Naive thymus-derived CD4-positive, alpha-beta T cell (primary cell): ENCODE data around the gene HOXD4. TPM values are rescaled to one million over a fixed set of nuclear protein-coding genes. Genes with fewer than 3 reads are reported as not detected.

Experiments
- ATAC-seq: fragments of 150-1000 bp; cut with Tn5 transposase; 2 replicates; pipeline ENCODE4 v1.10.0; 2021; ENCODE audit warnings: mild to moderate bottlenecking, moderate library complexity
- CTCF ChIA-PET: fragments of 350-600 bp; sonication (Branson Sonifier 250); formaldehyde crosslinking; loops from one replicate; lab custom pipeline; 2021; ENCODE audit warnings: antibody characterized with exemption; lab: Charles Lee
- POLR2A ChIA-PET: fragments of 350-600 bp; sonication (Branson Sonifier 250); formaldehyde crosslinking; loops from one replicate; lab custom pipeline; 2021; ENCODE audit warnings: antibody characterized with exemption, inconsistent platforms; lab: Charles Lee
- DNase-seq, 9 donors: peaks; one replicate each; pipeline versions ENCODE4 v3.0.0 to v3.0.0-alpha.2; 2020 to 2022; ENCODE audit warnings: mixed read lengths in 1 of 9
- H3K27ac ChIP-seq: one replicate; pipeline ENCODE4 v1.7.0; 2013; ENCODE audit warnings: mild to moderate bottlenecking, low read depth, low read length, moderate library complexity
- H3K27me3 ChIP-seq, 2 donors: one replicate each; pipeline ENCODE4 v1.7.0; 2013; ENCODE audit warnings: low read length in 2 of 2, mild to moderate bottlenecking in 2 of 2, moderate library complexity in 2 of 2; ENCODE audit not compliant: control insufficient read depth in 2 of 2, insufficient read depth in 2 of 2
- H3K36me3 ChIP-seq, 3 experiments: 1 replicate in 2 of 3; 2 replicates in 1 of 3; pipeline ENCODE4 v1.7.0; 2013; ENCODE audit warnings: low read length in 3 of 3, mild to moderate bottlenecking in 3 of 3, moderate library complexity in 1 of 3; ENCODE audit not compliant: insufficient read depth in 3 of 3, control insufficient read depth in 2 of 3
- H3K4me1 ChIP-seq, 2 donors: one replicate each; pipeline ENCODE4 v1.7.0; 2013; ENCODE audit warnings: low read length in 2 of 2, mild to moderate bottlenecking in 2 of 2, moderate library complexity in 1 of 2; ENCODE audit not compliant: control insufficient read depth in 2 of 2, insufficient read depth in 2 of 2
- H3K4me3 ChIP-seq: 2 replicates; pipeline ENCODE4 v1.7.0; 2013; ENCODE audit warnings: mild to moderate bottlenecking, low read length
- H3K9me3 ChIP-seq, 3 experiments: 1 replicate in 2 of 3; 2 replicates in 1 of 3; pipeline ENCODE4 v1.7.0; 2013; ENCODE audit warnings: low read length in 3 of 3; ENCODE audit not compliant: control insufficient read depth in 2 of 3
- H3K27ac Mint-ChIP-seq, 9 donors: one replicate each; pipeline ENCODE4 v1.8.0; 2020 to 2022; ENCODE audit warnings: mixed read lengths in 9 of 9, mild to moderate bottlenecking in 8 of 9, moderate library complexity in 5 of 9, inconsistent platforms in 2 of 9
- H3K27me3 Mint-ChIP-seq, 5 donors: one replicate each; pipeline ENCODE4 v1.8.0; 2021 to 2022; ENCODE audit warnings: mixed read lengths in 5 of 5, mild to moderate bottlenecking in 1 of 5
- H3K36me3 Mint-ChIP-seq, 5 donors: one replicate each; pipeline ENCODE4 v1.8.0; 2020 to 2022; ENCODE audit warnings: mixed read lengths in 5 of 5, mild to moderate bottlenecking in 3 of 5, inconsistent platforms in 1 of 5
- H3K4me1 Mint-ChIP-seq, 7 donors: one replicate each; pipeline ENCODE4 v1.8.0; 2020 to 2022; ENCODE audit warnings: mixed read lengths in 7 of 7, mild to moderate bottlenecking in 3 of 7, inconsistent platforms in 1 of 7
- H3K4me3 Mint-ChIP-seq, 10 donors: one replicate each; pipeline ENCODE4 v1.8.0; 2020 to 2022; ENCODE audit warnings: mild to moderate bottlenecking in 10 of 10, mixed read lengths in 10 of 10, moderate library complexity in 6 of 10, inconsistent platforms in 2 of 10
- H3K9me3 Mint-ChIP-seq, 11 donors: one replicate each; pipeline ENCODE4 v1.8.0; 2020 to 2022; ENCODE audit warnings: mixed read lengths in 11 of 11, mild to moderate bottlenecking in 4 of 11, inconsistent platforms in 1 of 11, moderate library complexity in 1 of 11
- intact Hi-C, 2 donors: fragments of 100-400 bp; cut with micrococcal nuclease; formaldehyde crosslinking; loops; one replicate each; pipeline ENCODE4 v1.15.1; 2023
- polyA plus RNA-seq, 2 donors: library from polyadenylated mRNA; unstranded; fragments of 300-500 nt; fragmentation: Illumina TruSeq; gene quantifications; one replicate each; pipeline ENCODE4 v1.2.3, GENCODE V29; 2021
- total RNA-seq, 6 experiments: library from RNA in 5 of 6; stranded (reverse) in 5 of 6; gene quantifications; 1 replicate in 5 of 6; 2 replicates in 1 of 6; pipeline ENCODE4 v1.2.3 and lab custom pipeline; 2021 to 2026

HOXD4 gene
- total and polyA plus RNA-seq, 7 experiments from 2014 or later = not detected

DNA sequence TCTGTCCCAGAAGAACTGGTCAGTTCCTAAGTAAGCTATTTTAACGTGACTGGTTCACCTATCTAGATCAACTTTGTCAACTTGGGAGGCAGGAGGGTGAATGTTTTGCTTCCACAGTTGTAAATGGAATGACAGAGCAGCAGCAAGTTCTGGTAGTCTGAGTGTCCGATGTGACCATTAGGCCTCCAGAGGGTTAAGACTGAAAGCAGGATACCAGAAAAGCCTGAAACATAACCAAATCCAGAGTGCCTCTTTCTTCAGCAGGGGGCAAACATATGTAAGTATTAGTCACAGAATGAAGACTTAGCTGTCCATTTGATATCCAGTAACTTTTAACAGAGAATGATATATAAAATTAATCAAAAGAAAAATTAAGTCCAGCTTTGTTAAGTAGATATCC, 14.9 kb downstream of the HOXD4 start:
- no peak overlapping the region for H3K27ac Mint-ChIP-seq
- ChIA-PET CTCF (no interaction called here), POLR2A (no interaction called here)
- no peaks in the 10 kb centered on the region for H3K4me1 ChIP-seq
- no peak for ATAC-seq
- peaks cover 0 to 29% (median 6%) of the 10 kb centered on the region in 11 donors for H3K9me3 Mint-ChIP-seq
- H3K4me1 Mint-ChIP-seq = peaks cover 3 to 15% (median 9%) of the 10 kb centered on the region in 7 donors
- H3K36me3 ChIP-seq = no peaks in the 10 kb centered on the region
- peaks cover 0 to 8% (median 0%) of the 10 kb centered on the region in 5 donors for H3K36me3 Mint-ChIP-seq
- no peak overlapping the region for H3K4me3 Mint-ChIP-seq
- peaks cover 0 to 5% (median 0%) of the 10 kb centered on the region in 3 experiments for H3K9me3 ChIP-seq
- no peak overlapping the region for H3K27ac ChIP-seq
- intact Hi-C loops = loop anchor here in 1 of 2 donors (10.0 kb wide), 1 partner anchor 1831 kb away; the partner anchor contains the start of gene SP9
- H3K27me3 ChIP-seq = peaks cover 3 to 52% of the 10 kb centered on the region in 2 donors
- no peak for DNase-seq
- peaks cover 80 to 99% (median 88%) of the 10 kb centered on the region in 5 donors for H3K27me3 Mint-ChIP-seq
- no peak overlapping the region for H3K4me3 ChIP-seq

DNA sequence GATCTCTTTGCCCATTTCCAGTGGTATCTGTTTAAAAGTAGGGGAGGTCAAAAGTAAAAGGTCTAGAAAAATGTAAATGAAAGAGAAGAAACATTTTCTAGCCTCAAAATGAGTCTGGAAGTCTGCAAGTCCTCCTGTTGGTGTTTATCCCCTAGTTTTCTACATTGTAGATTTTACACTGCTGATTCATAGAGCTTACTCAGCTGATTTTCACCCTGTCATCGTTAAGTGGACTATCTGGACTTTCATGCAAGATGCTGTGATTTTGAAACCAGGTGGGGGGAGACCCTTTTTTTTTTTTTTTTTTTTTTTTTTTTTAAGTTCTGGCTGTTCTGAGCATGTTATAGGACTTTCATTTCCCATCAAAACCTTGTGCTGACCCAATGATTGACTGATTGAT, 16.0 kb downstream of the HOXD4 start:
- CTCF ChIA-PET = interaction anchor here (0.6 kb wide), 1 partner anchor 279 kb away, joined by 3 read pairs; no protein-coding TSS in a partner anchor
- Mint-ChIP-seq H3K4me3 (no peak overlapping the region), H3K4me1 (peaks cover 3 to 18% (median 15%) of the 10 kb centered on the region in 7 donors), H3K36me3 (peaks cover 0 to 8% (median 0%) of the 10 kb centered on the region in 5 donors), H3K27ac (no peak overlapping the region), H3K27me3 (peaks cover 77 to 97% (median 83%) of the 10 kb centered on the region in 5 donors), H3K9me3 (peaks cover 0 to 26% (median 4%) of the 10 kb centered on the region in 11 donors)
- POLR2A ChIA-PET = interaction anchor here (0.7 kb wide), 1 partner anchor 15 kb away, joined by 3 read pairs; no protein-coding TSS in a partner anchor
- Histone ChIP-seq H3K4me1 (no peaks in the 10 kb centered on the region), H3K27me3 (peaks cover 3 to 44% of the 10 kb centered on the region in 2 donors), H3K4me3 (no peak overlapping the region), H3K9me3 (peaks cover 0 to 5% (median 0%) of the 10 kb centered on the region in 3 experiments), H3K27ac (no peak overlapping the region), H3K36me3 (no peaks in the 10 kb centered on the region)
- ATAC-seq (no peak), DNase-seq (no peak)
- intact Hi-C loops = loop anchor here in 1 of 2 donors (10.0 kb wide), 1 partner anchor 1833 kb away; the partner anchor contains the start of gene SP9

- peaks cover 82 to 97% (median 85%) of the 10 kb centered on the region in 5 donors for H3K27me3 Mint-ChIP-seq
- CTCF ChIA-PET = no interaction called here
Measured at GRCh38 chr2:176169181-176169580, 17.8 kb downstream of the HOXD4 start.

DNA sequence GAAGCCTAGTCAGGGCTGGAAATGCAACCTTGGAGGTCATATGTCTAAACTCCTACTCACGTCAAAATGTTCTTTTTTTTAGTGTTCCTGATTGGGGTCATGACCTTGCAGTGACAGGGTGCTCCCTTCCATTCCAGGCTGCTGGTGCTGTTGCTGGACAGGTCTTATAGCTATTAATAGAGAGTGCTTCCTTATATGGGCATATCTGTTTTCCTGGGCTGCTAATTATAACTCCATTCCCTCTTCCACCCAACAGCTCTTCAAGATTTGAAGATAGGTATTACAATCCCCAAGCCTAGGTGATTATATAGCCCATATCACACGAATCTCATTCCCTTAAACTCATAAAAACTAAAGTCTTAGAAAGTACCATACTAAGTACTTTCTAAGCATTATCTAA, 18.4 kb downstream of the HOXD4 start:
- POLR2A ChIA-PET = no interaction called here

More at GRCh38 chr2:176169181-176169580, 17.8 kb downstream of the HOXD4 start:
- ATAC-seq = no peak
- H3K27me3 ChIP-seq = peaks cover 11 to 50% of the 10 kb centered on the region in 2 donors
- H3K4me1 ChIP-seq = no peaks in the 10 kb centered on the region
- POLR2A ChIA-PET = no interaction called here
- H3K27ac Mint-ChIP-seq = no peak overlapping the region
- intact Hi-C loops = loop anchor here in 1 of 2 donors (10.0 kb wide), 1 partner anchor 1834 kb away; the partner anchor contains the start of gene SP9
- DNase-seq = no peak
- H3K4me1 Mint-ChIP-seq = peaks cover 2 to 33% (median 17%) of the 10 kb centered on the region in 7 donors
- H3K4me3 ChIP-seq = no peak overlapping the region
- H3K36me3 ChIP-seq = no peaks in the 10 kb centered on the region
- H3K27ac ChIP-seq = no peak overlapping the region
- H3K36me3 Mint-ChIP-seq = peaks cover 0 to 3% (median 0%) of the 10 kb centered on the region in 5 donors
- peaks cover 0 to 3% (median 0%) of the 10 kb centered on the region in 3 experiments for H3K9me3 ChIP-seq
- H3K4me3 Mint-ChIP-seq = no peak overlapping the region
- H3K9me3 Mint-ChIP-seq = peaks cover 0 to 30% (median 5%) of the 10 kb centered on the region in 11 donors

GRCh38 chr2:176170602-176171305, 19.4 kb downstream of the HOXD4 start:
- H3K9me3 Mint-ChIP-seq = peaks cover 0 to 28% (median 4%) of the 10 kb centered on the region in 11 donors
- Histone ChIP-seq H3K4me3 (no peak overlapping the region), H3K36me3 (no peaks in the 10 kb centered on the region), H3K27ac (no peak overlapping the region), H3K4me1 (no peaks in the 10 kb centered on the region), H3K27me3 (peaks cover 12 to 50% of the 10 kb centered on the region in 2 donors), H3K9me3 (no peaks in the 10 kb centered on the region)
- POLR2A ChIA-PET = no interaction called here
- H3K4me3 Mint-ChIP-seq = no peak overlapping the region
- CTCF ChIA-PET = interaction anchor here (0.6 kb wide), 1 partner anchor 51 kb away, joined by 4 read pairs; no protein-coding TSS in a partner anchor
- no peaks in the 10 kb centered on the region for H3K36me3 Mint-ChIP-seq
- DNase-seq (no peak), ATAC-seq (no peak)
- peaks cover 0 to 32% (median 15%) of the 10 kb centered on the region in 7 donors for H3K4me1 Mint-ChIP-seq
- intact Hi-C loops = no loop called here
- peak overlapping the region in 1 of 9 donors; percentile 75 for H3K27ac Mint-ChIP-seq
- H3K27me3 Mint-ChIP-seq = peaks cover 82 to 97% (median 87%) of the 10 kb centered on the region in 5 donors

More for the DNA sequence above, 18.4 kb downstream of the HOXD4 start:
- H3K9me3 ChIP-seq = no peaks in the 10 kb centered on the region
- H3K27ac ChIP-seq = no peak overlapping the region
- CTCF ChIA-PET = no interaction called here
- no peak for ATAC-seq
- no peak overlapping the region for H3K4me3 ChIP-seq
- H3K4me3 Mint-ChIP-seq = no peak overlapping the region
- H3K9me3 Mint-ChIP-seq = peaks cover 0 to 28% (median 4%) of the 10 kb centered on the region in 11 donors
- peaks cover 0 to 32% (median 14%) of the 10 kb centered on the region in 7 donors for H3K4me1 Mint-ChIP-seq
- no peak overlapping the region for H3K27ac Mint-ChIP-seq
- no peak for DNase-seq
- intact Hi-C loops = loop anchor here in 1 of 2 donors (10.0 kb wide), 1 partner anchor 1835 kb away; the partner anchor contains the start of gene SP9
- no peaks in the 10 kb centered on the region for H3K36me3 ChIP-seq
- no peaks in the 10 kb centered on the region for H3K4me1 ChIP-seq
- peaks cover 12 to 49% of the 10 kb centered on the region in 2 donors for H3K27me3 ChIP-seq
- no peaks in the 10 kb centered on the region for H3K36me3 Mint-ChIP-seq
- peaks cover 83 to 97% (median 85%) of the 10 kb centered on the region in 5 donors for H3K27me3 Mint-ChIP-seq

- H3K4me1 ChIP-seq = no peaks in the 10 kb centered on the region
- peaks cover 82 to 97% (median 87%) of the 10 kb centered on the region in 5 donors for H3K27me3 Mint-ChIP-seq
- no peaks in the 10 kb centered on the region for H3K36me3 ChIP-seq
- no peaks in the 10 kb centered on the region for H3K9me3 ChIP-seq
- H3K27ac Mint-ChIP-seq = no peak overlapping the region
- H3K9me3 Mint-ChIP-seq = peaks cover 0 to 28% (median 4%) of the 10 kb centered on the region in 11 donors
- CTCF ChIA-PET = no interaction called here
- H3K4me3 ChIP-seq = no peak overlapping the region
- ATAC-seq (no peak), DNase-seq (no peak)
- H3K27ac ChIP-seq = no peak overlapping the region
- intact Hi-C loops = loop anchor here in 1 of 2 donors (2.0 kb wide), 1 partner anchor 15 kb away; no protein-coding TSS in a partner anchor
- peaks cover 17 to 53% of the 10 kb centered on the region in 2 donors for H3K27me3 ChIP-seq
- peak overlapping the region in 1 of 10 donors; percentile 41 for H3K4me3 Mint-ChIP-seq
- peaks cover 0 to 32% (median 15%) of the 10 kb centered on the region in 7 donors for H3K4me1 Mint-ChIP-seq
- POLR2A ChIA-PET = no interaction called here
- peaks cover 0 to 1% (median 0%) of the 10 kb centered on the region in 5 donors for H3K36me3 Mint-ChIP-seq
Measured at GRCh38 chr2:176171351-176172006, 20.1 kb downstream of the HOXD4 start.
